Measurements from ENCODE around the gene OLFM2.

- TF ChIP-seq CTCF (IDR thresholded peaks at IDR 0.05; ENCODE audit: borderline replicate concordance, extremely low read depth, low read length, poor library complexity, severe bottlenecking) (no peak), EZH2 (IDR thresholded peaks at IDR 0.05; ENCODE audit: borderline replicate concordance, low read depth, low read length, severe bottlenecking) (no peak)
These were observed 85.9 kb downstream of the OLFM2 start for GRCh38 chr19:9850235-9850959.

Data from DND-41 (cell line).